Right kidney (tissue), 1 donor: ENCODE data around the gene EDEM2.
A peak's percentile ranks its signal among the peaks of the same experiment; 100 is the strongest.
"Not testable (repeated sequence)": the region's sequence is repeated elsewhere in the genome, so short reads cannot be mapped to it uniquely, and the experiment has no call there.

ENCODE experiments used
- DNase-seq: peaks from one replicate; pipeline ENCODE4 v3.0.0-alpha.2; 2016

The EDEM2 gene

DNA sequence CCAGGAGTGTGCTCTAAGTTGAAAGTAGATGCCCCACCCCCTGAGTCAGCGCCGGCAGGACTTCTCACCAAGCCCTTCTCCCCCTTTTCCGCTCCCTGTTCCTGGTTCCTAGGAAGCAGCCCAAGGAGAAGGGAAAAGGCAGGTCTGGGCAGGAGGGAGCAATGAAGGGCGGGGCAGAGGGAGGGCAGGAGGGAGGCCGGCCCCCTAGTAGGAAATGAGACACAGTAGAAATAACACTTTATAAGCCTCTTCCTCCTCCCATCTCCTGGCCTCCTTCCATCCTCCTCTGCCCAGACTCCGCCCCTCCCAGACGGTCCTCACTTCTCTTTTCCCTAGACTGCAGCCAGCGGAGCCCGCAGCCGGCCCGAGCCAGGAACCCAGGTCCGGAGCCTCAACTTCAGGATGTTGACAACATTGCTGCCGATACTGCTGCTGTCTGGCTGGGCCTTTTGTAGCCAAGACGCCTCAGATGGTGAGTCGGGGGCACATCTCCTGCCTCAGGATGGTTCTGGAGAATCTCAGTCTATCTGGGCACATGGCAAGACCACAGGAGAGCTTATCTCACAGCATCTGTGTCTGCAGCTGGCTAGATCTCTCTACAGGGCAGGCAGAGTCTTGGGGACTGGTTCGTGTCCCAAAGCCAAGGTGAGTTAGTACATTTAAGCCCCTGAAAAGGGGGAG is 24.8 kb upstream of the EDEM2 start, which contains the start of gene PROCR:
PROCR (plus strand) TSS at position 320 of the 681 bp plus-strand sequence; CDS start at position 403, 83 bp downstream.
- DNase-seq, result peak; percentile 52

DNA sequence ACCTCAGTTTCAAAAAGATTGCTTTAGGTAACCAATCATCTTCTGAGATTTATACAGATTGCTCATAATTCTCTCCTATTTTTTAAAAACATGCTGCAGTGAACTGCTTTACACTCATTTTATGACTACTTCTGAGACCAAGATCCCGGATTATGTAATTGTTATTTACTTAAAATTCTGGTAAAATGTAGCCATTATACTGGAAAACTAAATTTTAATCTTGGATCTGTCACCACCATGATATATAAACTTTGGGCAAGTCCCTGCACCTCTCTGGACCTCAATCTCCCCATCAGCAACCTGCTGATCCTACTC is 24.3 kb upstream of the EDEM2 start:
- no peak for DNase-seq

DNA sequence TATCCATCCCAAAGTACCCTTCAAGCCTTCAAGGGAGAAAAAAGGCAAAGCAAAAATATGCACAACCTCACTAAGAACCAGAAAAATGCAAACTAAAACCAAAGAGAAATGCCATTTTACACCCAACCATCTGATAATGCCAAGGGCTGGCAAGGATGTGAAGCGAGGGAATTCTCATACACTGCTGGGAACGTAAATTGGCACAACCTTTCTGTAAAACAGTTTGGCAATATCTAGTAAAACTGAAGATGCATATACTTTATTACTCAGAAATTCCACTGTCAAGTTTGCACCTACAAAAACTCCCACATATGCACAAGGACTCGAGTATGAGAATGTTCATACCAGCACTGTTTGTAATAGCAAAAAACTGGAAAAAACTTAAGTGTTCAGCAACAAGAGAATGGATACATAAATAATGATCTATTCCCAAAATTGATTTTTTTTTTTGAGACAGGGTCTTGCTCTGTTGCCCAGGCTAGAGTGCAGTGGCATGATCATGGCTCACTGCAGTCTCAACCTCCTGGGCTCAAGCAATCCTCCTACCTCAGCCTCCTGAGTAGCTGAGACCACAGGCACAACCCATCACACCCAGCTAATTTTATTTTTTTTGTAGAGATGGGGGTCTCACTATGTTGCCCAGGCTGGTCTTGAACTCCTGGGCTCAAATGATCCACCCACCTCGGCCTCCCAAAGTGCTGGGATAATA is 21.7 kb upstream of the EDEM2 start:
- not testable (repeated sequence) for DNase-seq

DNA sequence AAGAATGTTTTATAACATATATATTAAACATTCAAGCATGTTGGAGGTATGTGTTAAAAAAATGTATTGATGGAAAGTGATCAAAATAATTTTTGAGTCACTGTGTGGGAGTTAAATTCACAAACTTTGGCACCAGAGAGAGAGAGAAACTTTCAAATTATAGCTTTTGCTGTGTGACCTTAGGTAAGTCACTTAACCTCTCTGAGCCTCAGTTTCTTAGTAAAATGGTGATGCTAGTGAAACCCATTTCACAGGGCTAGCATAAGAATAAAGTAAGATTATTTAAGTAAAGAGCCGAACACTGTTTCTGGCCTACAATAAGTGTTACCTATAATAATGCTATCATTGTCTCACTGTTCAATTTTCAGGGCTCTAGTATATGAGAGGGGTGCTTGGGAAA is 20.7 kb upstream of the EDEM2 start:
- no peak for DNase-seq

DNA sequence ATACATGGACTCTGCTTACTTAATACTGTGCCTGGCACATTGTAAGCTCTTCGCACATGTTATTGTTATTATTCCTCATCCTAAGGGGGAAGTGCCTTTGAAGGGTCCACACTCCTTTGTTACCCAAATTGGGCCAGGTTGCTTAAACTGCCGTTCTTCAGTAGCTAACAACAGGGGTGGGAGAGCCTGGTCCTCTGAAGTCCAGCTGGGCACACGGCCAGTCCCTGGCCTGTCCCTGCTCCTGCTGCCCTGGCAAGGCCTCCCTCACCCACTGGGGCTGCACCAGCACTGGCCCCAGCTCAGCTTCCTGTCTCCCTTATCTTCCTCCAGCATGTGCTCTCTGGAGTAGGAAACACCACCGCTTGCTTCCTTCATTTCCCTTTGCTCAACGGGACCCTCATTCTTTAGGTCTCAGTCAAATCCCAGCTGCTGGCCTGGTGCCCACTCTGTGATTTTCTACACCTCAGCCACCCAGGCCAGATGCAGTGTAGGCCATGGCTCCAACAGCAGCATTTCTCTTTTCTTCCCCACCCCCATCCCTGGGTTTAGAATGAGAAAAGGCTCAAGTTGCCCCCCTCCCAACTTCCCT is 19.2 kb upstream of the EDEM2 start:
- no peak for DNase-seq

DNA sequence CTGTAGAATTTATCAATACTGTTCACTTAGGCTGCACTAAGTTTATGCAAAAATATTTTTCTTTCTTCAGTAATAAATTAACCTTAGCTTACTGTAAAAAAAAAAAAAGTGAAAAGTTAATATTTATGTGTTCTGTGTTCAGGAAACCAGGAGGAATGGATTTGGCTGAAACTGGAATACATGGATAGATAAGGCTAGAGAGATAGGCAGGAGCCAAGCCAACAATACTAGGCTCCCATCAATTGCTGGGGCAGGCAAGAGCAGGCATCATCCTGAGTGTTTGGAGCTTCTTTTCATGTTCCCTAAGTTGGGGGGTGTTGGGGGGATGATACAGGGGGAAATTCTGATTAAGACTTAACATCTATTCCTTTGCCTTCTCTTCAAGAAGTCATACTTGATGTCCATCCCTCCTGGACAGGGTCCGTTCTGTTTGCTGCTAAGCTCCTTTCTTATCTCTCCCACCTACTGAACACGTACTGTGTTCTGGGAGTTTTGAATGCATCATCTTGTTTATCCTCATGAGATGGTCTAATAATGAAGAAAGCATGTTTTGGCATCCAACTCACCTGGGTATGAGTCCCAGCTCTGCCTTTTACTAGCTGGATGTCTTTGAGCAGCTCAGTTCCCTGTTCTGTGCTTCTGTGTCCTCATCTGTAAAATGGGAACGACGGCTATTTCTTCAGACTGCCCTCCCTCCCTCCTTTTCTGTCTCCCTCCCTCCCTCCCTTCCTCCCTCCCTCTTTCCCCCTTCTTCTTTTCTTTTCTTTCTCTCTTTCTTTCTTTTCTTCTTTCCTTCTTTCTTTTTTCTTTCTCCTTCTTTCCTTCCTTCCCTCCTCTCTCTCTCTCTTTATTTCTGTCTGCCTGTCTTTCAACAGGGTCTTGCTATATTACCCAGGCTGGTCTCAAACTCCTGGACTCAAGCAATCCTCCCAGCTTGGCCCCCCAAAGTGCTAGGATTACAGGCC is 18.4 kb upstream of the EDEM2 start:
- DNase-seq, result no peak

DNA sequence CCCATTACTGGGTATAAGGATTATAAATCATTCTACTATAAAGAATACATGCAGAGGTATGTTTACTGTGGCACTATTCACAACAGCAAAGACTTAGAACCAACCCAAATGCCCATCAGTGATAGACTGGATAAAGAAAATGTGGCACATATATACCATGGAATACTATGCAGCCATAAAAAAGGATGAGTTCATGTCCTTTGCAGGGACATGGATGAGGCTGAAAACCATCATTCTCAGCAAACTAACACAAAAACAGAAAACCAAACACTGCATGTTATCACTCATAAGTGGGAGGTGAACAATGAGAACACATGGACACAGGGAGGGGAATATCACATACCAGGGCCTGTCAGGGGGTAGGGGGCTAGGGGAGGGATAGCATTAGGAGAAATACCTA is 17.4 kb upstream of the EDEM2 start:
- DNase-seq, result not testable (repeated sequence)

DNA sequence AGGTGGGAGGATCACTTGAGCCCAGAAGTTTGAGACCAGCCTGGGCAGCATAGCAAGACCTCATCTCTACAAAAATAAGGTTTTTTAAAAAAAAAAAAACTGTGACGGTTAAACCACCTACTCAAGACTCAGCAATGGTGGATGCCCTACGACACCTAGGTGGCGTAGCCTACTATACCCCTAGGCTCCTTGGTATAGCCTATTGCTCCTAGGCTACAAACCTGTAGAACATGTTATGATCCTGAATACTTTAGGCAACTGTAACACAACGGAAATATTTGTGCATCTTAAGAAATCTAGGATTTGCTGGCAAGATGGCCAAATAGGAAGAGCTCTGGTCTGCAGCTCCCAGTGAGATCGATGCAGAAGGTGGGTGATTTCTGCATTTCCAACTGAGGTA is 13.2 kb upstream of the EDEM2 start:
- not testable (repeated sequence) for DNase-seq

DNA sequence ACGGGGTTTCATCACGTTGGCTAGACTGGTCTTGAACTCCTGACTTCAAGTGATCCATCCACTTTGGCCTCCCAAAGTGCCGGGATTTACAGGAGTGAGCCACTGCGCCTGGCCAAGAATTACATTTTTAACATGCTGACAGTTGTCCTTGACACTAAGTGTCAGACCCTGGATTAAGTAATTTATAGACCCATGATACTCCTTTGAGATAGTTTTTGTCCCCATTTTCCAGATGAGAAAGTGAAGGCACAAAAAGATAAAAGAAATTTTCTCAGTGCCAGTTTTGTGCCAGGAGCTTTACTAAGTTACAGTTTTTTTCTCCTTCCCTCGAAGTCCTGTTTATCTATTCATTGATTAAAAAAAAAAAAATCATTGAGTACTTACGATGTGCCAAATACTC is 9.8 kb upstream of the EDEM2 start:
- no peak for DNase-seq

DNA sequence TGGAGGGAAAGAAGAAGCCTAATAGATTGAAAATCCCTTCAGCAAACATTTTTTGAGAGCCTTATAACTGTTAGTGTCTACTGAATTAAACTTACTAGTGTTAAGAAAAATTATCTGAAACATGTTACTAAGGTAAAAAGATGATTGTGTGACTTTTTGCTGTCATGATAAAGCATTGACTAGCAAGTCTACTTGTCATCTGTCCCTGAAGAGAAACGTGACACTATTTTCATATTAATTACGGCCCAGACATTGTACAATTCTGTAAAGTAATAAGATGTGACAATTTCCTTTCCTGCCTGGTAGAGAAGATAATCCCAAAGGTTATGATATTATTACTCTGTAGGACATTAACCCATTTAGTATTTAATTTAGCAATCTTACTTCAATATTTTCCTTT is 8.8 kb upstream of the EDEM2 start:
- DNase-seq, result no peak

DNA sequence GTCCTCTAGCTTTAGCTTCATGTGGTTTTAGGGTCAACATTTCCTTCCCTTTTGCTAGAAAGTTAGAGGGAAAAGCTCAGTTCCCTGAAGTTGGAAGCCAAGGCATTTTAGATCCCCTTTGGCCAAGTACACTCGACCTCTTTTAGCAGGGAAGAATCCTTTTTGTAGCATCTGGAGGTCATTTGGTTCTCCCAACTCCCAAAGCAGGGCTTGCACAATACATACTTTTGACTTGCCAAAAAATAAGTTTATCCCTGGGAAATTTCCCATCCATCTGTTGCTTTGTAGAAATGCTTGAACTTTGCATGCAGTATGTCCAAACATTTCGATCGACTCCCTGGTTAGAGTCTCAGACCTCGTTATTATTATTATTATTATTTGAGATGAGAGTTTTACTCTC is 4.6 kb upstream of the EDEM2 start:
- no peak for DNase-seq

DNA sequence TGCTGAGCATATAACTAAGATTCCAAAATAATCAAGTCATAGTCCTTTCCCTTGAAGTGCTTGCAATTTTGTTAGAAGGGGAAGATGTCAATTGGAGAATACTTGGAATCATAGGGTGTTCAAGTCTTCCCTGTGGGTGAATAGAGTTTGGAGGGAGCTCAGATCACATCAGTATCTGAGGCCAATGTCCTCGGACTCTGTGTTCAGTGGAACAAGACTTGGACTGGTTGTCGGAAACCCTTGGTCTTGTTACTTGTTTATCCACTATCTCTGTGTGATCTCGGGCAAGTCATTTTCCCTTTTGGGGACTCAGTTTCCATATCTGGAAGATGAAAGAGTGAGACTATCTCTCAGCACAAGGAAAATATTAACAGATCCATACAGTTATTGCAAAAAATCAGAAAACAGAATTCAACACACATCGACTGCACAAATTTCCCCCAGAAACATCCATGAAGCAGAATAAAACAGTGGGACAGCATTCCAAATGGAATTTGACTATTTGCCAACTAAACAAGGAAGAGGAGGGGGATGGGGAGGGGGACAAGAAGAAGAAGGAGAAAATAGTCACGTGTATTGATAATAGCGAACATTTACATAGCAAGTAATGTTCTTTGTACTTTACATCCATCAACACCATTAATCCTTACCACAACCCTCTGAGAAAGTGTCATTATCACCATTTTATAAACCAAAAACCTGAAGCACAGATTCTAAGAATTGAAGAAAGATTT is 3.9 kb upstream of the EDEM2 start:
- no peak for DNase-seq

DNA sequence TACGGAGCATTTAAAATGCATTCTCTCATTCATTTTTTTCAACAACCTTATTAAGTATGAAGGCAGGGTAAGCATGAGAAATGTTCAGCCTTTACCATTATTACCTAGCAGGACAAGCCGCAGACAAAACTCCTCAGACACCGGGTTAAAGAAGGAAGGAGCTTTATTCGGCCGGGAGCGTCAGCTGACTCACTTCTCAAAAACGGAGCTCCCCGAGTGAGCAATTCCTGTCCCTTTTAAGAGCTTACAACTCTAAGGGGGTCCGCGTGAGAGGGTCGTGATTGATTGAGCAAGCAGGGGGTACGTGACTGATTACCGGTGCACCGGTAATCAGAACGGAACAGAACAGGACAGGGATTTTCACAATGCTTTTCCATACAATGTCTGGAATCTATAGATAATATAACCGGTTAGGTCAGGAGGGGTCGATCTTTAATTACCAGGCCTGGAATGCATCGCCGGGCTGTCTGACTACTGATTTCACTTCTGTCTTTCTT is 487 bp upstream of the EDEM2 start:
- DNase-seq, result not testable (repeated sequence)

DNA sequence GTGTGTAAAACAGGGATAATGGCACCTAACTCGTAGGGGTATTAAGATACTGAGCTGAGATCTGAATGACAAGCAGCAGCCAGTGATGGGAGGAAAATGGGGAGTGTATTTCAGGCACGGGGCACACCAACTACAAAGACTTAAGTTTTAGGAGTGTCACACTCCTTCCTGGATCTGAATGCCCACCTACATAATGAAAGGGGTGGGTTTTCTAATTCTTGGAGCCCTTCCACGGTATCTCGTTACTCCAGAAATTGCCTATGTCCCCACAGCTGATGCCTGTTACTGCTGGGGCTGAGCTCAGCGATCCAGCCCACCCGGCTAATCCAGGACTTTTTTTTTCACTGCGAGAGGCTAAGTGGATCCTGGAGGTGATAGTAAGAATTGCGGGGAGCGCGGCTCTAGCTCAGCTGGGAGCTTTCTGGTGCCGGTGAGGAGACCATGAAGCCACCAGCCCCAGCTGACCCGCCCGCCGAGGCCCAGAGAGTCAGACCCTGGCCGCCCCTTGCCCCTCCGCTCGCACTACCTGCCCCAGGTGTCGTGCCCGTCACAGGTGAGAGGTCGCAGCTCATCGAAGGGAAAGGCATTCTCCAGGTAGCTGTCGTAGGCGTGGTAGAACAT is 727 bp downstream of the EDEM2 start:
- DNase-seq, result no peak

DNA sequence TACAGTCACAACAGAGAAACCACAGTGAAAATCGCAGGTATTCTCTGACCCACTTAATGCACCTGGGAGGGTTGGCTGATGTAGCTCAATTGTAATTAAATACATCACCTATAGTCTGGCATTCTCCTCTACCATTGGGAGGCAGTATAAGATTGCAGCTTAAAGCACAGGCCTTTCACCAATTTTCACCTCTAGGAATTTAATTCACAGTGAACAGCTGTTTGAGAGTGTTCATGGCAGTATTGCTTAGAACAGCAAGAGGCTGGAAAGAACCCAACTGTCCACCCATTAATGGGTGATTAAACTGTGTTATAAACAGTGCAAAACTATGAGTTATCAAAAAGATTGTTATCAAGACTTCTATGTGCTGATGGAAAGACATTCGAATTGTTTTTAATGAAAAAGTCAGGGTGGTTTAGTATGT is 2.0 kb downstream of the EDEM2 start:
- no peak for DNase-seq

DNA sequence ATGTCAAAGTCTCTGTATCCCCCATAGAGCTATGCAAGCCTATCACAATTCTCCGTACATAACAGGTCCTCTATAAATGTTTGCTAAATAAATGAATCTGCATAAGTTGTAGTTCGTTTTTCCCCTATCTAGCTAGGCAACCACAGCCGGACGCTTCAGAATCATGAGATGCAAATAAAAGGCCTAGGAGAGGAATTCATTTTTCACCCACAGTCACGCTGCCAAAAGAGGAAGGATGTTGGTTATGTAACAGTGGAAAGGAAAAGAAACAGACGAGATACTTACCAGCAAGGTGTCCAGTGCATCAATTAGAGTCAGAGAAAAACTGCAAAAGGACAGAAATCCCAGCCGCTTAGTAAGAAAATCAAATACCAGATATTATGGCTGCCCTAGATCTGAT is 2.4 kb downstream of the EDEM2 start:
- no peak for DNase-seq

DNA sequence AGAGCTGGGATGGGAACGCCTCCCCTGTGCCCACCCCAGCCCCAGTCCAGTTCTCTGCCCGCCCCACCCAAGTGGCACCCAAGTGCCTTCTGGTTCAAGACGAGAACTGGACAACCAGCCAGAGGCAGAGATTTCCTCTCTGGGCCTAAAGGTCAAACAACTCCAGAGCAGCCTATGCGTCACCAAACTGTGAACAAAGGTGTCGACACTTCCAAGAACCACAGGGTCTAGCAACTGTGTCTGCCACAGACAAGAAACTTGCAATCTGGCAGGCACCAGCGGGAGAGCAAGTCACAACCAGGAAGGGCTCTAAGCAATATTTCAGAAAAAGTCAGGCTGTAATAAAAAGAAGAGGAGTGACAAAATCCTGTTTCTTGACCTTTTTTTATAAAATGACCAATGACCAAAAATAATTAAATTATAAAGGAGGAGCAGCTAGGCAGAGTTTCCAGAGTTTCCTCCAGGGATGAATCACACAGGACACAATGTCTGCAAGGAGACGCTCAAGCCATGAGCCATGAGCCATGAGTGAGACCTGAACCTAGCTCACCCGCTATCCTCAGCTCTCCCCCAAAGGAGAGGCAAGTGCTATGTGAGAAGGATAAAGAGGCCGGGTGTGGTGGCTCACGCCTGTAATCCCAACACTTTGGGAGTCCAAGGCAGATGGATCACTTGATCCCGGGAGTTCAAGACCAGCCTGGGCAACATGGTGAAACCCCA is 11.1 kb downstream of the EDEM2 start:
- DNase-seq, result no peak

DNA sequence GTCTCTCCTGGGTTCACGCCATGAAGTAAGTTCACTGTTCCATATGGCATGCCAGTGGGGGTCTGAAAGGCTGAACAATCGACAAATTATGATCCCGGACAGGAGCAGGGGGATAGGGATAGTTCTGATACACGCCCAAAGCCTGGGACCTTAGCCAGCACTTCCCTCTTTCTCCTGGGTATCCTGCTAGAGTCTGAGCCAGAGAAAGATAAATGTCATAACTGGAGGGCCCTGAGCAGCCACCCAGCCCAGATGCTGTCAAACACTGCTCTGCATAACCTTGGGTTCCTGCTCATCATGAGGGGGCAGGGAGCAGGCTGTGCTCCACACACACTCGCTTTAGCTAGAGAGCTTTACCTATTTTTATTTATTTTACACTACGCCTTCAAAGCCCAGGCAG is 12.3 kb downstream of the EDEM2 start:
- no peak for DNase-seq

DNA sequence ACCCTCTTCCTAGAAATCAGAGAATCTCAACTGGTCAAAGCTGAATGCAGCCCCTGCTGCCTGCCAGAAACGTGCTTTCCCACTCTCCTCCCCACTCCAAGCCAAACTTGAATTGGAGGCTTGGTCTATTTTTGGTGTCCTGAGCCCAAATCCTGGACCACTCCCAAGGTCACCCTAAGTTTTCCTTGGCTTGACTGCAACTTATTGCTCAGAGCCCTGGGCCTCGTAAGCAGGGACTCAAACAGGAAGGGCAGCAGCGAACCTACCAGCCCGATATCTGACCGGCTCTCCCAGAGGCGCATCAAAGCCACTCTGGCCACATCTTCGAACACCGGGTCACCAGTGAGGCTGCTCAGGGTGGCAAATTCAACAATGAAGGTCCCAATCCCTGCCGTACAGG is 12.7 kb downstream of the EDEM2 start:
- no peak for DNase-seq

DNA sequence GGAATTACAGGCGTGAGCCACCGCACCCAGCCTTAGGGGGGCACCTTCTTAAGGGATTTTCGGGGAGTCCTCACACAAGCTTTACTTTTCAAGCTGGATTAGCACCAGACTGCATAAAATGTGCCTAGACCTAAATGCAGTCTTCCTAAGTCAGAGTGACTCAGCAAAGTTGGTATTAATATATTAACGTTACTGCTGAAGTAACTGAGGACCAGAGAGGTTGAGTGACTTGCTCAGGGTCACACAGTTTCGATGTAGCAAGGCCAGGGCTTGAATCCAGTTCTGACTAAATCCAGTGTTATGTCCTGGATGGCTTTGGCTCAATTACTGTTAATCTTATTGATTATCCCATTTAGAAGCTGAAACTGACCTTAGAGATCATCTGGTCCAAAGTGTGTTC is 13.4 kb downstream of the EDEM2 start:
- DNase-seq, result no peak

DNA sequence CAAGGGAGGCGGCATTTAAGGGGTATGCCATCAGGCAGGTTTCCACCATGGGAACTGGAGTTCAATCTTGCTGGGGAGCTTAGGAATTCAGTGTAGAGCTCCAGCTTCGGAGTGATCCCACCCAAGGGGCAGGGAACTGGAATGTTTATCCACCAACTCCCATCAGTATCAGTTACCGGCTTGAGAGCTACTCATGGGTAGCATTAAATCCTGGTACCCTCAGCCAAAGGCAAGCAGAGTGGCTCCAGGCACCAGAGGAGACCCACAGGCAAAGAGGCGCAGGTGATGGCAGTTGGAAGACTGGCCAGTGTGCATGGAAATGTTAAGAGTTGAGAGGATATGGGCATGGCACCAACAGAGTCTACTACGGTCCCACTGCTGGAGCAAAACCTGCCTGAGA is 14.1 kb downstream of the EDEM2 start:
- no peak for DNase-seq
